ENCODE measurements around the gene NSF.

GRCh38 chr17:46742565-46743270 is 152.2 kb downstream of the NSF start:
- no peak for TF ChIP-seq CTCF (IDR thresholded peaks at IDR 0.05)
- no peak for TF ChIP-seq POLR2A (IDR thresholded peaks at IDR 0.05)
